Activated naive CD4-positive, alpha-beta T cell treated with anti-CD3 and anti-CD28 coated beads for 36 hours (primary cell): ENCODE data around the gene PRLR. TPM values are rescaled to one million over a fixed set of nuclear protein-coding genes. Genes with fewer than 3 reads are reported as not detected.
"Not testable (repeated sequence)": the region's sequence is repeated elsewhere in the genome, so short reads cannot be mapped to it uniquely, and the experiment has no call there.

Experiments
- CTCF ChIA-PET: fragments of 350-600 bp; sonication (Branson Sonifier 250); formaldehyde crosslinking; loops from one replicate; lab custom pipeline; 2021; ENCODE audit warnings: antibody characterized with exemption; lab: Charles Lee
- DNase-seq: peaks from one replicate; pipeline ENCODE4 v3.0.0-alpha.2; 2020
- H3K27ac Mint-ChIP-seq: one replicate; pipeline ENCODE4 v1.8.0; 2021; ENCODE audit warnings: mild to moderate bottlenecking, mixed read lengths
- H3K27me3 Mint-ChIP-seq: one replicate; pipeline ENCODE4 v1.8.0; 2021; ENCODE audit warnings: low read depth, mixed read lengths
- H3K36me3 Mint-ChIP-seq: one replicate; pipeline ENCODE4 v1.8.0; 2021; ENCODE audit warnings: low read depth, mixed read lengths
- H3K4me1 Mint-ChIP-seq: one replicate; pipeline ENCODE4 v1.8.0; 2021; ENCODE audit warnings: low read depth, mixed read lengths
- H3K4me3 Mint-ChIP-seq: one replicate; pipeline ENCODE4 v1.8.0; 2021; ENCODE audit warnings: mild to moderate bottlenecking, moderate library complexity, mixed read lengths
- H3K9me3 Mint-ChIP-seq: one replicate; pipeline ENCODE4 v1.8.0; 2021; ENCODE audit warnings: mixed read lengths
- intact Hi-C: fragments of 100-400 bp; cut with micrococcal nuclease; formaldehyde crosslinking; loops from one replicate; pipeline ENCODE4 v1.15.1; 2023
- total RNA-seq, 2 experiments: library from RNA; stranded (reverse); gene quantifications; one replicate each; pipeline ENCODE4 v1.2.3, GENCODE V29; 2021

PRLR gene
- total RNA-seq, 2 experiments from 2014 or later: not detected

DNA sequence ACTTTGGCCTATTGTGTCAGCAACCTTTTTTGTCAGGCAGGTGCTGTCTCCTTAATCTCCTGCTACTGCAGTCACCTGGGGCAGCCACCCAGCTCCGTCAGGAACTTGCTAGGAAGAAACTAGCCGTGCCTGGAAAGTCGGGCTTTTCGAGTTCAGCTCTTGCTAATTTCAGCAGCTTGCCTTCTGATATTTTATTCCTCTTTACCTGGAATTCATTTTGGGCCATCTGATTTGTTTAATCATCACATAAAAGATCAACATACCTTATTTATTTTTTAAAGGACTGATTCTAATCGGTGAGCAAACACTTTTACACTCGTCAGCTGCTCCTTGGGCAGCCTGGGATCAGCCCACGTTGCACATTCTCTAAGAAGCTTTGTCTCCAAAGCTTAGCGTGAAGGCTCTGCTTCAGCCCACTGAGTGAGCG is 42.2 kb downstream of the PRLR start:
- Mint-ChIP-seq H3K27me3 (peaks cover 7% of the 10 kb centered on the region), H3K4me1 (no peaks in the 10 kb centered on the region), H3K36me3 (no peaks in the 10 kb centered on the region), H3K27ac (no peak overlapping the region), H3K9me3 (no peaks in the 10 kb centered on the region), H3K4me3 (no peak overlapping the region)
- DNase-seq: no peak
- CTCF ChIA-PET: no interaction called here
- intact Hi-C loops: no loop called here

DNA sequence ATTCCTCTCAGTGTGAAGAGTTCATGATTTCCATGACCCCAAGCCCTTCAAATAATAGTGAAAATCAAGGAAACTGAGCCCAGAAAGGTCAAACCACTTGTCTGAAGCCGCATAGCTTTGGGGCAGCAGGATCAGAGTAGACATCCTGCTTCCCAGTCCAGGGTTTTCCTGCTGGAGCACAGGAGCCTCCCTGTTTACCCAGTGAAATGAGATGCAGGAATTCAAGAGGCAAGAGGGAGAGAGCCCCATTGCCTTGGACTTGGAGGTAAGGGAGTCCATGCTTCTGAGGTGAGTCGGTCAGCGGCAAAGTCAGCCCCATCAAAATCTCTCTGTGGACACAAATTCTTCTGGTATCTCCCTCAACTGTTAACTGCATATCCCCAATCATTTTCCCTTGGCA is 42.7 kb downstream of the PRLR start:
- DNase-seq, H3K36me3 Mint-ChIP-seq, H3K4me1 Mint-ChIP-seq, H3K27me3 Mint-ChIP-seq, CTCF ChIA-PET, intact Hi-C loops, H3K4me3 Mint-ChIP-seq, H3K9me3 Mint-ChIP-seq, H3K27ac Mint-ChIP-seq: not testable (repeated sequence)

DNA sequence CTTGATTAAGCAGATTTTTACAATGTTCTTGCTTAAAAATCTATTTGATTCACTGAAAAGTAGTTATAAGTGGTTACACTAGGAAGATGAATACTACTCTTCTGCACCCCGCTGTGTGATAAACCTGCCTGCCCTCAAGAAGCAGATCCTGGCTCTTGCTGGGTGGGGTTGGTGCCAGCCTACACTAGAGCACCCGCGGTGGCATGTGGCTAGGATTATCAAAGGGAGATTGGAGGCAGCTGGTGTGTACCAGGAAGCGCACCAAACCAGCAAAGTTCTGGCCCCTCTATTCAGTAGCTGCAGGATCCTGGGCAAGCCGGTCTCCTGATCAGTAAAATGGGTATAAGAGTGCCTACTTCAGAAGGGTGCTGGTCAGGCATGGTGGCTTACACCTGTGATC is 43.5 kb downstream of the PRLR start:
- Mint-ChIP-seq H3K27me3 (peaks cover 9% of the 10 kb centered on the region), H3K27ac (no peak overlapping the region), H3K4me3 (no peak overlapping the region), H3K36me3 (no peaks in the 10 kb centered on the region), H3K4me1 (no peaks in the 10 kb centered on the region), H3K9me3 (no peaks in the 10 kb centered on the region)
- DNase-seq: no peak
- intact Hi-C loops: no loop called here
- CTCF ChIA-PET: no interaction called here

DNA sequence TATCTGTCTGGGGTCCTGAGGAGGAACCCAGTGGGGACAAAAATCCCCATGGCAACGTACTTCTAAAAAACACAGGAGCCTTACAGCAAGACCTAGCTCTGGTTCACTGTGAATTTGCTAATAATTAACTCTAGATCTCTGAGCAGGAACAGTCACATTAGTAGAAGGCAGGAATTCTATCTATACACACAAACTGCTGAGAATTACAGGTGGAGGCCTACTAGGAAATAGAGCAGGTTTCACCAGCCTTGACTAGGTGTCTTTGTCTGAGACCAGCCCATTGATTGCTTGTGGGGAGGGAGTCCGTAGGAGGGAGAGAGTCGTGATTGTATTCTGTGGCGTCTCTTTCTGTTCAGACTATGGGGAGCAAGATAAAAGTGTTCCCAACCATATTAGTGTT is 44.8 kb downstream of the PRLR start:
- Mint-ChIP-seq H3K9me3 (no peaks in the 10 kb centered on the region), H3K4me3 (no peak overlapping the region), H3K27me3 (peaks cover 7% of the 10 kb centered on the region), H3K27ac (no peak overlapping the region), H3K4me1 (no peaks in the 10 kb centered on the region), H3K36me3 (no peaks in the 10 kb centered on the region)
- intact Hi-C loops: no loop called here
- CTCF ChIA-PET: no interaction called here
- no peak for DNase-seq

DNA sequence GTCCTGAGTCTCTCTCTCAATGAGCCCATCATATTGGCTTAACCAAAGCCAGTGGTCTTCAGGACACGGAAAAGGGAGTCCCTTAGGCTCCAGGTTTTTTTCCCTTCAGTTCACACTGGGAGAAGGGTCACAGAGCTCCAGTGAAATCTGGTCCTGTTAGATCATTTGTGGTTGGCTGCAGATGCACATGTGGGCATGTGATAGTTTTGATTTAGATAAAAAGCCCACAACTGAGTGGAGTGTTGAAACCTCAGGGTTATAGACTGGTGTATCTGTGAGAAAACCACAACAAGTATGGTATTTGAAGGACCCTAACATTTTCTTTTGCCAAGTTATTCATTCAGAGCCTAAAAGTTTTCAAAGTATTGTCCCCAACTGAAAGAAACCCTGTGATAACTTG is 46.7 kb downstream of the PRLR start:
- peaks cover 10% of the 10 kb centered on the region for H3K27me3 Mint-ChIP-seq
- no peaks in the 10 kb centered on the region for H3K4me1 Mint-ChIP-seq
- H3K36me3 Mint-ChIP-seq: no peaks in the 10 kb centered on the region
- no peak overlapping the region for H3K27ac Mint-ChIP-seq
- H3K9me3 Mint-ChIP-seq: no peaks in the 10 kb centered on the region
- intact Hi-C loops: loop anchor here (1.0 to 5.0 kb wide), 2 partner anchors 94 to 744 kb away; no protein-coding TSS in a partner anchor
- DNase-seq: no peak
- H3K4me3 Mint-ChIP-seq: no peak overlapping the region
- CTCF ChIA-PET: interaction anchor here (0.7 to 1.8 kb wide), 4 partner anchors 17 to 743 kb away, joined by 3 to 8 read pairs (median 5); no protein-coding TSS in a partner anchor

DNA sequence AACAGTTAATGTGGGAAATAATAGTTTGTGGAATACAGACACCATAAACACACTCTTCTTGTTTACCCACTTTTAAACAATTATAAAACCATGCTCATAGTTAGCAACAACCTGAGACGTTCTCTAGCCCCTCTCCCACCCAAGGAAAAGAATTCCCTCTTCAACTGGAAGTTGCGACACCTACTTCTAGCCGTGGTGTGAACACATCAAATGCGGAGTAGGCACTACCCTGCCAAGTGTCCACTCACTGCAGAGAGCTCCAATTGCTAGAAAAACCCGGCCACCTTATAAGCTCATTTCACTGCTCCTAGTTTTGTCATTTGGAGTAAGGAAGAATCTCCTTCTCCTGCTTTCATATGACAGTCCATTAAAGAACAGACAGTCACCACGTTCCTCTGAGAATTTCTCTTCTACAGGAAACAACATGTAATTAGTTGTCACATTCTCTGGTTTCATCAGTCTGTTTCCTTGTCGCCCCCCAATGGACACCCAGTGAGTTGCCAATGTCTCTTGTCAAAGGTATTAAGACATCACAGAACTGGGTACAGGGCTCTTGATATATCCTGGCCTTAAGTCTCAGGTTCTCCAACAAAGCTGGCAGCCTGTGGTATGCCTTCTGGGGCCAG is 47.3 kb downstream of the PRLR start:
- Mint-ChIP-seq H3K27ac (no peak overlapping the region), H3K36me3 (no peaks in the 10 kb centered on the region), H3K27me3 (peaks cover 10% of the 10 kb centered on the region), H3K4me1 (no peaks in the 10 kb centered on the region), H3K9me3 (no peaks in the 10 kb centered on the region), H3K4me3 (no peak overlapping the region)
- CTCF ChIA-PET: interaction anchor here (0.7 to 1.8 kb wide), 4 partner anchors 17 to 744 kb away, joined by 3 to 8 read pairs (median 5); no protein-coding TSS in a partner anchor
- peak; percentile 68 for DNase-seq
- intact Hi-C loops: loop anchor here (1.0 to 5.0 kb wide), 2 partner anchors 94 to 744 kb away; no protein-coding TSS in a partner anchor

DNA sequence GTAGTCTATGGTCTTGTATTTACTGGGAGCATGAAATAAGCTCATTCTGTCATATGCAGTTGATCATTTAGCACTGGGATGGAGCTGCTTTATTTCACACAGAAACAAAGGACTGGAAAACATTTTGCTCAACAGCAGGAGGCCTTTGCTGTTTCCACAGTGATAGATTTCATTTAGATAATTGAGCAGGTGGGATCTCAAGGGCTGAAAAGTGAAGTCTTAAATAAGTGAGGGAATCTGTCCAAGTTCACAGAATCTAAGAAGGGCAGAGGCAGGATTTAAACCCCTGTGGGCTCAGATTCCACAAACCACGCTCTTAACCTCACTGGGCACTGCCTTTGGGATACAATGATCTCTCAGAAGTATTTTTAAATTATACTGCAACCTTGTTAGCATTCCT is 47.8 kb downstream of the PRLR start:
- Mint-ChIP-seq H3K4me3 (no peak overlapping the region), H3K27ac (no peak overlapping the region), H3K4me1 (no peaks in the 10 kb centered on the region), H3K27me3 (peaks cover 10% of the 10 kb centered on the region), H3K9me3 (no peaks in the 10 kb centered on the region), H3K36me3 (no peaks in the 10 kb centered on the region)
- intact Hi-C loops: loop anchor here (5.0 kb wide), 1 partner anchor 745 kb away; no protein-coding TSS in a partner anchor
- CTCF ChIA-PET: interaction anchor here (0.6 to 1.8 kb wide), 4 partner anchors 90 to 744 kb away, joined by 3 to 8 read pairs (median 6); no protein-coding TSS in a partner anchor
- DNase-seq: no peak

DNA sequence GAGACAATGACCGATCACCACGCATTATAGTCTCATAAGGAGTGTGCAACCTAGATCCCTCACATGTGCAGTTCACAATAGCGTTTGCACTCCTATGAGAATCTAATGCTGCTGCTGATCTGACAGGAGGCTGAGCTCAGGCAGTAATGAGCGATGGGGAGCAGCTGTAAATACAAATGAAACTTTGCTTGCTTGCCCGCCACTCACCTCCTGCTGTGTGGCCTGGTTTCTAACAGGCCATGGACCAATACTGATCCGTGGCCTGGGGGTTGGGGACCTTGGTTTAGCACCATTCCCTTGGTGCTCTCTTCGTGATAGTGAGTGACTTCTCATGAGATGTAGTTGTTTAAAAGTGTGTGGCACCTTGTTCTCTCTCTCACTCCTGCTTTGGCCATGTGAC is 50.2 kb downstream of the PRLR start:
- Mint-ChIP-seq H3K4me3 (no peak overlapping the region), H3K4me1 (no peaks in the 10 kb centered on the region), H3K36me3 (no peaks in the 10 kb centered on the region), H3K9me3 (no peaks in the 10 kb centered on the region), H3K27me3 (peaks cover 5% of the 10 kb centered on the region), H3K27ac (no peak overlapping the region)
- CTCF ChIA-PET: interaction anchor here (1.4 kb wide), 1 partner anchor 14 kb away, joined by 3 read pairs; no protein-coding TSS in a partner anchor
- DNase-seq: no peak
- intact Hi-C loops: loop anchor here (5.0 kb wide), 1 partner anchor 747 kb away; no protein-coding TSS in a partner anchor

DNA sequence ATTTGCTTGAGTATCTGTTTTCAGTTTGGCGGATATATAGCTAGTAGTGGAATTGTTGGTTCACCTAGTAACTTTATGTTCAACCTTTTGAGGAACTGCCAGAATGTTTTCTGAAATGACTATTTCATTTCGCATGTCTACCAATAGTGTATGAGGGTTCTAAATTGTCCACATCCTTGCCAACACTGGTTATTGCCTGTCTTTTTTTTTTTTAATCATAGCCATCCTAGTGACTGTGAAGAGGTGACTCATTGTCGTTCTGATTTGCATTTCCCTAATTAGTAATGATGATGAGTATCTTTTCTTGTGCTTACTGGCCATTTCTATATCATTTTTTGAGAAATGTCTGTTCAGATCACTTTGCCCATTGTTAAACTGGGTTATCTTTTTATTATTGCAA is 52.5 kb downstream of the PRLR start:
- no peaks in the 10 kb centered on the region for H3K36me3 Mint-ChIP-seq
- intact Hi-C loops: no loop called here
- no peak for DNase-seq
- H3K9me3 Mint-ChIP-seq: no peaks in the 10 kb centered on the region
- H3K4me3 Mint-ChIP-seq: no peak overlapping the region
- CTCF ChIA-PET: interaction anchor here (0.6 kb wide), 1 partner anchor 875 kb away, joined by 3 read pairs; no protein-coding TSS in a partner anchor
- H3K27ac Mint-ChIP-seq: no peak overlapping the region
- H3K27me3 Mint-ChIP-seq: peaks cover 7% of the 10 kb centered on the region
- no peaks in the 10 kb centered on the region for H3K4me1 Mint-ChIP-seq

DNA sequence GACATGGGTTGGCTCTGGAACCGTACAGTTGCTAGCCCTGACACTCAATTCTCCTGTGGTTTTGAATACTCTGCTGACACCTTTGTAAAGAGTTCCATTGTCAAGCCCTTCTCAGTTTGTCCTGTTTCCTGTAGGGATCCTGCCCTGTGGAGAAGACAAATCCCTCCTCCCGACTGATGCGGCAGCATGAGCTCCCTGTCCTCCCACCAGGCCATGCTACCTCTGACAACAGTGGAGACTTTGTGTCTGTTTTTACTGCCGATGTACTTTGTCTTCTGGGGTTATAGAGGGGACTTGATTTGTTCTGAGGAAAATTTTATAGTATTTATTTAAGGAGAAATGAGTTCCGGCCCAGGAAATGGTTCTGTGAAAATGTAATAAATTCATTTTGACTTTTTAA is 57.8 kb downstream of the PRLR start:
- no peak for DNase-seq
- CTCF ChIA-PET: interaction anchor here (0.5 kb wide), 1 partner anchor 396 kb away, joined by 3 read pairs; no protein-coding TSS in a partner anchor
- Mint-ChIP-seq H3K4me1 (no peaks in the 10 kb centered on the region), H3K9me3 (peaks cover 1% of the 10 kb centered on the region), H3K36me3 (no peaks in the 10 kb centered on the region), H3K4me3 (no peak overlapping the region), H3K27me3 (peaks cover 5% of the 10 kb centered on the region), H3K27ac (no peak overlapping the region)
- intact Hi-C loops: no loop called here

DNA sequence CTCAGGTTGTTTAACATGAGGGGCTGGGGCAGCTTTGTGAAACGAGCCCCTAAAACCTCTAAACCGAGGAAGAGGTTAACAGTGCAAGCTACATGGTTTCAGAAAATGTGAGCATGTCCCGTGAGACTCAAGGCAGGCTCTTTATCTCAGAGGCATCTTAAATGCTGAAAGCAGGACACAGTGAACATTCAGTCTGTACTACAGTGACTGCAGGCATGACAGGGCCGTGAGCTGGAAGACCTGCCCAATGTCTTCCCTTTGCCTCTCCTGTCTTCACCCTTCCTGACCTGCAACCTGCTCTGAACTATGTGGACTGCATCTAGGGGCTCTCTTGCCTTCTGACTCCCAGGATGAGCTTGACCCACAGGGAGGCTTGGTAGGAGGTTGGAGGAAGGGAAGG is 58.3 kb downstream of the PRLR start:
- Mint-ChIP-seq H3K27ac (no peak overlapping the region), H3K27me3 (peaks cover 5% of the 10 kb centered on the region), H3K4me1 (no peaks in the 10 kb centered on the region), H3K36me3 (no peaks in the 10 kb centered on the region), H3K4me3 (no peak overlapping the region), H3K9me3 (peaks cover 5% of the 10 kb centered on the region)
- intact Hi-C loops: no loop called here
- no peak for DNase-seq
- CTCF ChIA-PET: no interaction called here

DNA sequence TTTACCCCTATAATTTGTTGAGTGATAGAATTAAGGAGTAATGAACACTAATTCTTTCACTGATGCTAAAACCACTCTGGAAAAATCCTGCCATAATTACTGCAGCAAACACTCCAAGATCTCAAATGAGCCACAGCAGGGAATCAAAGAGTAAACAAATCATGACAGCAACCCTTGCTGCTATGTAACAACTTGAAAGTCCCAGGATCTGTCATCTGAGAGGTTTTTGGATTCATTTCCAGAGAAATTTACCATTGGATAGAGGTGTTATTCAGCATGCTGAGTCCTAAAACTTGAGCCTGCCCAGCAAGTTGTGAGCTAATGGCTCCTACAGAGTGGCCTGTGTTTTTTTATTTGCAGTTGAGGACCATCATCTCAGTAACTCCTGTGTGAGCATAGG is 59.2 kb downstream of the PRLR start:
- H3K27ac Mint-ChIP-seq: no peak overlapping the region
- H3K36me3 Mint-ChIP-seq: no peaks in the 10 kb centered on the region
- no peak for DNase-seq
- CTCF ChIA-PET: no interaction called here
- H3K4me3 Mint-ChIP-seq: no peak overlapping the region
- no peaks in the 10 kb centered on the region for H3K4me1 Mint-ChIP-seq
- H3K9me3 Mint-ChIP-seq: peaks cover 5% of the 10 kb centered on the region
- intact Hi-C loops: no loop called here
- peaks cover 7% of the 10 kb centered on the region for H3K27me3 Mint-ChIP-seq

DNA sequence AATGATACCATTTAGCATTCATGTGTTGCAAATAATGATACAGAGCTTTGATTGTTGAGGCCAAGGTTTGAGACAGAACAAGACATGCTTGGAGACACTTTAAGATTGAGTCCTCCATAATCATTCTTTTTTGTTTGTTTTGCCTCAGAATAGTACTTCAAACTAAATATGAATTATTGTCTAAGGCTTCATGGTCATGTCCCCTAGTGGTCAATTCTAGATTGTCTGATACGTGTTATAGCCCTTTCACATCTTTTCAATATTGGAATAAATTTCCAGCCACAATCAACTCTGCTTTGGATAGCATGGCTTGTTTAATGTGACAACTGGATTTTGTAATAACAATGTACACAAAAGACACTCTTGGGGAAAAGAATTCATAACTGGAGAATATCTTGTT is 64.2 kb downstream of the PRLR start:
- DNase-seq: no peak
- H3K9me3 Mint-ChIP-seq: peaks cover 5% of the 10 kb centered on the region
- CTCF ChIA-PET: interaction anchor here (0.8 to 1.0 kb wide), 2 partner anchors 12 to 17 kb away, joined by 3 read pairs; no protein-coding TSS in a partner anchor
- H3K27me3 Mint-ChIP-seq: peaks cover 9% of the 10 kb centered on the region
- intact Hi-C loops: no loop called here
- H3K4me3 Mint-ChIP-seq: no peak overlapping the region
- no peaks in the 10 kb centered on the region for H3K4me1 Mint-ChIP-seq
- no peak overlapping the region for H3K27ac Mint-ChIP-seq
- no peaks in the 10 kb centered on the region for H3K36me3 Mint-ChIP-seq
